NCI-H2227 treated with DMSO at 0.1 percent for 48 hours (cell line): ENCODE measurements around the gene FAU.

ENCODE experiments used
- DNase-seq: peaks from one replicate; lab custom pipeline; 2025; lab: John Stamatoyannopoulos, UW

Gene FAU

GRCh38 chr11:65107751-65108468, 14.0 kb downstream of the FAU start:
- no peak for DNase-seq

- no peak for DNase-seq
Measured at GRCh38 chr11:65107078-65107477, 14.9 kb downstream of the FAU start.

GRCh38 chr11:65104628-65105027, 17.3 kb downstream of the FAU start:
- DNase-seq, result no peak

- DNase-seq, result no peak
Measured at GRCh38 chr11:65103476-65103875, 18.5 kb downstream of the FAU start.

GRCh38 chr11:65102142-65103095, 19.5 kb downstream of the FAU start:
- DNase-seq, result no peak

GRCh38 chr11:65100674-65101350, 21.1 kb downstream of the FAU start:
- no peak for DNase-seq

- DNase-seq, result no peak
Measured at GRCh38 chr11:65096926-65097325, 25.0 kb downstream of the FAU start.

GRCh38 chr11:65095974-65096806, 25.7 kb downstream of the FAU start, which contains the start of gene VPS51:
Gene VPS51, plus strand, starts transcription at chr11:65096214. Its CDS starts 37 bp downstream, at chr11:65096251.
- peak; percentile 88 for DNase-seq

GRCh38 chr11:65095427-65095826, 26.5 kb downstream of the FAU start:
- DNase-seq, result no peak

GRCh38 chr11:65090628-65091027, 31.3 kb downstream of the FAU start:
- DNase-seq, result no peak

- DNase-seq, result no peak
Measured at GRCh38 chr11:65089621-65090020, 32.3 kb downstream of the FAU start.

- no peak for DNase-seq
Measured at GRCh38 chr11:65087827-65088226, 34.1 kb downstream of the FAU start.

GRCh38 chr11:65087216-65087615, 34.7 kb downstream of the FAU start:
- no peak for DNase-seq

GRCh38 chr11:65086809-65087208, 35.1 kb downstream of the FAU start:
- no peak for DNase-seq

GRCh38 chr11:65085446-65085845, 36.5 kb downstream of the FAU start:
- DNase-seq, result no peak

GRCh38 chr11:65084598-65085375, 37.1 kb downstream of the FAU start:
- DNase-seq, result peak; percentile 37

GRCh38 chr11:65083834-65084597, 37.9 kb downstream of the FAU start, which contains the start of the genes CDCA5 and ZFPL1:
Gene CDCA5, minus strand, starts transcription at chr11:65084040. Its CDS starts 62 bp downstream, at chr11:65083978.
Gene ZFPL1, plus strand, starts transcription at chr11:65084222. Its CDS starts 477 bp downstream, at chr11:65084699.
- peak; percentile 94 for DNase-seq

- no peak for DNase-seq
Measured at GRCh38 chr11:65083134-65083833, 38.6 kb downstream of the FAU start.

GRCh38 chr11:65078786-65079342, 43.1 kb downstream of the FAU start:
- DNase-seq, result no peak
